ENCODE data around the gene PPA1. TPM values are rescaled to one million over a fixed set of nuclear protein-coding genes. Genes with fewer than 3 reads are reported as not detected.
"Not testable (repeated sequence)": the region's sequence is repeated elsewhere in the genome, so short reads cannot be mapped to it uniquely, and the experiment has no call there.

Gene PPA1
- total and polyA plus RNA-seq, 2 donors: 67.4 to 116 TPM

DNA sequence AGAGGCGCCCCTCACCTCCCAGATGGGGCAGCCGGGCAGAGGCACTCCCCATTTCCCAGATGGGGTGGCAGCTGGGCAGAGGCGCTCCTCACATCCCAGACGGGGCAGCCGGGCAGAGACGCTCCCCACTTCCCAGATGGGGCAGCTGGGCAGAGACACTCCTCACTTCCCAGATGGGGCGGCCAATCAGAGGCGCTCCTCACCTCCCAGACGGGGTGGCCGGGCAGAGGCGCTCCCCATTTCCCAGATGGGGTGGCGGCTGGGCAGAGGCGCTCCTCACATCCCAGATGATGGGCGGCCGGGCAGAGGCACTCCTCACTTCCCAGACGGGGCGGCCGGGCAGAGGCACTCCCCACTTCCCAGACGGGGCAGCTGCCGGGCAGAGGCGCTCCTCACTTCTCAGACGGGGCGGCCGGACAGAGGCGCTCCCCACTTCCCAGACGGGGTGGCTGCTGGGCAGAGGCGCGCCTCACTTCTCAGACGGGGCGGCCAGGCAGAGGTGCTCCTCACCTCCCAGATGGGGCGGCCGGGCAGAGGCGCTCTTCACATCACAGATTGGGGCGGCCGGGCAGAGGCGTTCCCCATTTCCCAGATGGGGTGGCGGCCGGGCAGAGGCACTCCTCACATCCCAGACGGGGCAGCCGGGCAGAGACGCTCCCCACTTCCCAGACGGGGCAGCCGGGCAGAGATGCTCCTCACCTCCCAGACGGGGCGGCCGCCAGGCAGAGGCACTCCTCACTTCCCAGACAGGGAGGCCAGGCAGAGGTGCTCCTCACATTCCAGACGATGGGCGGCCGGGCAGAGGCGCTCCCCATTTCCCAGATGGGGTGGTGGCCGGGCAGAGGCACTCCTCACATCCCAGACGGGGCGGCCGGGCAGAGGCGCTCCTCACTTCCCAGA, 6.1 kb upstream of the PPA1 start:
- not testable (repeated sequence) for H3K4me3 ChIP-seq (ENCODE audit: low read depth, low read length)
- WGBS: 95% methylated on average over 55 of the region's 55 CpGs

DNA sequence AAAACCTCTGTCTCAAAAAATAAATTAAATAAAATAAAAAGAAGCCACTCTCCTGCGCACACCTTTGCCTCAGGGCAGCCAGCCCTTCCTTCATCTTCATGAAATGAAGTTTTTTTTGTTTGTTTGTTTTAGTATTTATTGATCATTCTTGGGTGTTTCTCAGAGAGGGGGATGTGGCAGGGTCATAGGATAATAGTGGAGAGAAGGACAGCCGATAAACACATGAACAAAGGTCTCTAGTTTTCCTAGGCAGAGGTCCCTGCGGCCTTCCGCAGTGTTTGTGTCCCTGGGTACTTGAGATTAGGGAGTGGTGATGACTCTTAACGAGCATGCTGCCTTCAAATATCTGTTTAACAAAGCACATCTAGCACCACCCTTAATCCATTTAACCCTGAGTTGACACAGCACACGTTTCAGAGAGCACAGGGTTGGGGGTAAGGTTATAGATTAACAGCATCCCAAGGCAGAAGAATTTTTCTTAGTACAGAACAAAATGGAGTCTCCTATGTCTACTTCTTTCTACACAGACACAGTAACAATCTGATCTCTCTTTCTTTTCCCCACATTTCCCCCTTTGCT, 4.8 kb upstream of the PPA1 start:
- 81% methylated on average over 6 of the region's 6 CpGs for WGBS
- not testable (repeated sequence) for H3K4me1 ChIP-seq (ENCODE audit: insufficient read depth); DNase-seq (ENCODE audit: extremely low spot score); H3K27ac ChIP-seq (ENCODE audit: low read depth); H3K36me3 ChIP-seq (ENCODE audit: insufficient read depth); H3K4me3 ChIP-seq (ENCODE audit: low read depth, low read length)

More for the DNA sequence above, 6.1 kb upstream of the PPA1 start:
- H3K36me3 ChIP-seq (ENCODE audit: insufficient read depth); DNase-seq (ENCODE audit: extremely low spot score); H3K27ac ChIP-seq (ENCODE audit: low read depth); H3K4me1 ChIP-seq (ENCODE audit: insufficient read depth): not testable (repeated sequence)

DNA sequence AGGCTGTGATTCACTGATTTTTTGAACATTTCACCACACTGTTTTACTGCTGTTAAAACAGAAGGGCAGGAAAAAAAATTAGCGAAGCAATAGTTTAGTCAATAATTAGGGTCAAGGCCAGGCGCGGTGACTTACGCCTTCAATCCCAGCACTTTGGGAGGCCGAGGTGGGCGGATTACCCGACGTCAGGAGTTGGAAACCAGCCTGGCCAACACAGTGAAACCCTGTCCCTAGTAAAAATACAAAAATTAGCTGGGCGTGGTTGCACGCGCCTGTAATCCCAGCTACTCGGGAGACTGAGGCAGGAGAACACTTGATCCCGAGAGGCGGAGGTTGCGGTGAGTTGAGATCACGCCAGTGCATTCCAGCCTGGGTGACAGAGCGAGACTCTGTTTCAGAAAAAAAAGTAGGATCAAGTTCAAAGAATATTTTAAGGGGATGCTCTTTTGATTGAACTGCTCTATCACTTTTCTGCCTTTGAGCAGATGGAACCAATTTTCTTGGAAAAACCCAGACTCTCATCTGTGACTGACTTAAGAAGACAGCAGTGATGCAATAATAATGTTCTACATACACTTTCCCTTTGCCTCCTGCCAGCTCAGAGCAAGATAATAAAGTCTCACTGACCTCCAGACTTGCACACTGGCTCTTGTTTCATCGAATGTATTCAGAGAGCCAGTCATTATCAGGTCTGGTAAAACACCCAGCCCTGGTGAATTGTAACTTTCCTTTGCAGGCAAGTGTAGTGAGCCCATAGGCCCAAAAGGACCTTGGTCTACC, 1.6 kb upstream of the PPA1 start:
- Histone ChIP-seq H3K4me3 (ENCODE audit: low read depth, low read length) (no peak overlapping the region), H3K36me3 (ENCODE audit: insufficient read depth) (no peaks in the 10 kb centered on the region), H3K4me1 (ENCODE audit: insufficient read depth) (no peaks in the 10 kb centered on the region), H3K27ac (ENCODE audit: low read depth) (no peak overlapping the region)
- DNase-seq (ENCODE audit: extremely low spot score): no peak
- 80% methylated on average over 18 of the region's 18 CpGs for WGBS

DNA sequence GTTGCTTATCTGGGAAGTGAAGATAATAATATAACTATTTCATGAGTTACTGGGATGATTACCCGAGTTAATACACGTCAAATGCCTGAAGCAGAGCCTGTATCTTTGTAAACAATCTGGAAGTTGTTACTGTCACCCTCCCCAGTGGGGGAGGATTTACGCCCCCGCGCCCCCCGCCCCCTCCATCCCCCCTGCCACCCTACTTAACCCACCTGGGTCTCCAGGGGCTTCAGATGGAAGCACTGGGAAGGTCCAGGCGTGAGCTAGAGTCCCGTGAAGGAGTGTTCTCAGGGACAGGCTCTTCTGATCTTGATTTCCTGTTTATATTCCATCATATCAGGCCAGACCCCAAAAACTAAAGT, 691 bp upstream of the PPA1 start:
- DNase-seq (ENCODE audit: extremely low spot score): no peak
- no peak overlapping the region for H3K4me3 ChIP-seq (ENCODE audit: low read depth, low read length)
- no peaks in the 10 kb centered on the region for H3K4me1 ChIP-seq (ENCODE audit: insufficient read depth)
- H3K27ac ChIP-seq (ENCODE audit: low read depth): no peak overlapping the region
- H3K36me3 ChIP-seq (ENCODE audit: insufficient read depth): no peaks in the 10 kb centered on the region
- WGBS: 20% methylated on average over 8 of the region's 8 CpGs

DNA sequence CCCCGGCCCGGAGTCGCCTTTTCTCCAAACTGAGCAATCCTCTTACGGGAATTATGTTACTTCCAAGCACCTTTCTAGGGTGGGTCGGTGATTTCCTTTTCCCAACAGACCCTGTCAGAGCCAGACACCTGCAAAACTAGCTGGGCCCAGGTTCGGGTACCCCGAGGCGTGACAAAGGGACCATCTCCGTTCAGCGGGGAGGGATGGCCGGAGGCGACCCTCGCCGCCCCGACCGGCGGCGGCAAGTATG, 445 bp downstream of the PPA1 start:
- DNase-seq (ENCODE audit: extremely low spot score): no peak
- under 1% methylated on average over 18 of the region's 18 CpGs for WGBS
- no peaks in the 10 kb centered on the region for H3K36me3 ChIP-seq (ENCODE audit: insufficient read depth)
- H3K4me3 ChIP-seq (ENCODE audit: low read depth, low read length): peak overlapping the region; percentile 75
- peak overlapping the region; percentile 72 for H3K27ac ChIP-seq (ENCODE audit: low read depth)
- H3K4me1 ChIP-seq (ENCODE audit: insufficient read depth): peaks cover 2% of the 10 kb centered on the region

DNA sequence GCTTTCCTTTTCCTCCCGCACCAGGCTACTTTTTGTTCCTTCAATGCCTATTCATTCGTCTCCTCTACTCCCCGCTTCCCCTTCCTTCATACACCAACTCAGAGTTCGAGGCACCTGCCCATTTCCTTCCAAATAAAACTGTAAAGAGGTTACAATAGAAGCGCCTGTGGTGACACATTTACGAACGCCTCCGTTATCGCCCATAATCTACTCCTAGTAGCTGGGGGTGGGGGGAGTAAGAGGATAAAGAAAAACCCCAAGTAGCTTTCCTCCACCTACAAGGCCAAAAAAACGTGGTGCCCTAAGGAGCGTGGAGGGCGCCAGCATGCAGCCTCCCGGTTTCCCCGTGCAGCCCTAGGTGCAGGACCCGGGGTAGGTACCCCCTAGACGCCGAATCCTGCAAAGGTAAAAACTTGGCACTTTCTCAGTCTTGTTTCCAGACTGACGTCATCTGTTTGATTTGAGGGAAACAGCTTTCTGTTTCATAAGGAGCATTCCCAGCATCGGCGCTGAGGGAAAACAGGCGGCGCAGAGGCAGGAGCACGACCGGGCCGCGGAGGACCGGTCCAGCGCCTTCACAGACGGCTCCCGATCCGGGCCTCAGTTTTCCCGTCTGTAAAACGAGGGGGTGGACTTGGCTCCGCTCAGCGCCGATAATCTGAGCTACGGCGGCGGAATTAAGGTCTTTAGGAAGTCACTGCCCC, 922 bp downstream of the PPA1 start:
- Histone ChIP-seq H3K4me3 (ENCODE audit: low read depth, low read length) (peak overlapping the region; percentile 75), H3K4me1 (ENCODE audit: insufficient read depth) (peaks cover 2% of the 10 kb centered on the region), H3K36me3 (ENCODE audit: insufficient read depth) (no peaks in the 10 kb centered on the region), H3K27ac (ENCODE audit: low read depth) (no peak overlapping the region)
- 10% methylated on average over 39 of the region's 39 CpGs for WGBS
- no peak for DNase-seq (ENCODE audit: extremely low spot score)

DNA sequence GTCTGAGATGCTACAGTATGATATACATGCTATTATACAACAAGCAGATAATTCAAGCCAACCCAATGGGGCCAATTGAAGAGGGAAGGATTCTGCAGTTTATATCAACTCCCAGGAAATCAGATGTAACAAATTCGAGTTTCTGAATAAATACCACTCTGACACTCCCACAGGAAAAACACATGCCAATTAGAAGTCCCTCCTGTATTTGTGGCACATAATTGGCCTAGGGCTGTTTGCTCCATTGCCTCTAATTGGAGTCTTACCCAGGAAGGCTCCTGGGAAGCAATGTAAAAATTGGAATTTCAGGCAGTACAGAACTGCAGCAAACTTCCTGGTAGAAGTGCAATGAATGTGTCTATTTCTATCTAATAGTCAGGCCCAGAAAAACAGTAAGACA, 4.7 kb downstream of the PPA1 start:
- H3K36me3 ChIP-seq (ENCODE audit: insufficient read depth): no peaks in the 10 kb centered on the region
- H3K27ac ChIP-seq (ENCODE audit: low read depth): no peak overlapping the region
- peaks cover 2% of the 10 kb centered on the region for H3K4me1 ChIP-seq (ENCODE audit: insufficient read depth)
- no peak for DNase-seq (ENCODE audit: extremely low spot score)
- H3K4me3 ChIP-seq (ENCODE audit: low read depth, low read length): no peak overlapping the region
- WGBS: 63% methylated on average over 1 of the region's 1 CpG

DNA sequence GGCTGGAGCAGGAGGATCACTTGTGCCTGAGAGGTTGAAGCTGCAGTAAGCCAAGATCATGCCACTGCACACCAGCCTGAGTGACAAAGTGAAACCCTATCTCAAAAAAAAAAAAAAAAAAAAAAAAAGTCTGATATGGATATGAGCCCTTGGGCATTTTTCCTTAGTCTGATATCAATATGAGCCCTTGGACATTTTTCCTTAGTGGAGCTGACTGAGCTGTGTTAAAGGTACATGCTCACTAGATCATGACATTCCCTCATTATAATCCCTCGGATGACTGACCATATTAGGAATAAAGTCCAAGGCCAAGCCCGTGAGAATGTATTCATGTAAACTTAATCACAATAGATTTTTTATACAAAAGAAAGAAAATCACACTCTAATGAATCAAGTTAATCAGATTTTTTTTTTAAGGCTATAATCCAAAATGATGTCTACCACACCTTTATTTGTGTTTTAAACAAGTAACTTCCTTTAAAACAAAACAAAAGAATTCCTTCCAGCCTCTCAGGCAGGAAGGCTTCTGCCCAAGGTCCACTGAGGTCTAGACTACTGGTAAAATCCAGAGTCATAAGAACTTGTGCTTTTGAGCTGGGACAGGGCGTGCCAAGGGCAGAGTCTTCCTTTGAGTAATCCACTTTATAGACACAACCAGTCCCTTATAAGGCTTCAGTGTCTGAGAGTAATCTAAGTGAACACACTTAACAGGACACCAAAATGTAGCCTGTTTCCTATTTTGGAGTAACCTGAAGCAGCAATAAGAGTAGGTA, 5.5 kb downstream of the PPA1 start:
- WGBS: 76% methylated on average over 3 of the region's 3 CpGs
- no peak for DNase-seq (ENCODE audit: extremely low spot score)
- no peak overlapping the region for H3K27ac ChIP-seq (ENCODE audit: low read depth)

DNA sequence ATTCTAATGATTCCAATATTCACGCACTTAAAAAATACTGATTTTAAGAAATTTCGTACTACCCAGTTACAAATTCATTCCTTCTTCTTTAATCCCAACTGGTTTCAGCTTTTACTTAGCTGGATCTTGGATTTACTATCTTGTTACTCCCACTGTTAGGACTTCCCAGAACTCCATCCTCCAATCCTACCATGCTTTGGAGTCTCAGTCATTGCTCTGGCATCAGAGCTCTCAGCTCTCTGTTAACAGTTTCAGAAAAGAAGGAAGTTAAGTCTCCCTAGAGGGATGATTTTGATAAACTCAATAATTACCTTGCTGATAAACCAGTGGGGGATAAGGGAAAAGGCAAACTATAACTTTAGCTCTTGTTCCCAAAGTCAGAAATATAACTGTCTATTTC, 9.5 kb downstream of the PPA1 start:
- H3K27ac ChIP-seq (ENCODE audit: low read depth): no peak overlapping the region
- H3K4me1 ChIP-seq (ENCODE audit: insufficient read depth): peaks cover 2% of the 10 kb centered on the region
- DNase-seq (ENCODE audit: extremely low spot score): no peak
- no peak overlapping the region for H3K4me3 ChIP-seq (ENCODE audit: low read depth, low read length)
- WGBS: 91% methylated on average over 2 of the region's 2 CpGs
- no peaks in the 10 kb centered on the region for H3K36me3 ChIP-seq (ENCODE audit: insufficient read depth)

More for the DNA sequence above, 5.5 kb downstream of the PPA1 start:
- peaks cover 2% of the 10 kb centered on the region for H3K4me1 ChIP-seq (ENCODE audit: insufficient read depth)
- no peaks in the 10 kb centered on the region for H3K36me3 ChIP-seq (ENCODE audit: insufficient read depth)
- H3K4me3 ChIP-seq (ENCODE audit: low read depth, low read length): no peak overlapping the region

DNA sequence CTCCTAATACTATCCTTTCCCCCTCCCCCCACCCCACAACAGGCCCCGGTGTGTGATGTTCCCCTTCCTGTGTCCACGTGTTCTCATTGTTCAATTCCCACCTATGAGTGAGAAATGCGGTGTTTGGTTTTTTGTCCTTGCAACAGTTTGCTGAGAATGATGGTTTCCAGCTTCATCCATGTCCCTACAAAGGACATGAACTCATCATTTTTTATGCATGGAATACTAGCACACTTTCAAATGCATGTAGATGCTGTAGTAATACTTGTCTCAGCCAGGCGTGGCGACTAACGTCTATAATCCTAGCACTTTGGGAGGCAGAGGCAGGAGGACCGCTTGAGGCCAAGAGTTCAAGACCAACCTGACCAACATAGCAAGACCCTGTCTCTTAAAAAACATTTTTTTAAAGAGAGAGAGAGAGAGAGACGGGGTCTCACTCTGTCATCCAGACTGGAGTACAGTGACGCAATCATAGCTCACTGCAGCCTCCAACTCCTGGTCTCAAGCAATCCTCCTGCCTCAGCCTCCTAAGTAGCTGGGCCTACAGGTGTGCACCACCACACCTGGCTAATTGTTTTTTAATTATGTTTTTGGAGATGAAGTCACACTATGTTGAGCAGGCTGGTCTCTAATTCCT, 10.3 kb downstream of the PPA1 start:
- H3K4me3 ChIP-seq (ENCODE audit: low read depth, low read length); H3K4me1 ChIP-seq (ENCODE audit: insufficient read depth); DNase-seq (ENCODE audit: extremely low spot score); H3K36me3 ChIP-seq (ENCODE audit: insufficient read depth); H3K27ac ChIP-seq (ENCODE audit: low read depth): not testable (repeated sequence)
- WGBS: 82% methylated on average over 9 of the region's 9 CpGs

DNA sequence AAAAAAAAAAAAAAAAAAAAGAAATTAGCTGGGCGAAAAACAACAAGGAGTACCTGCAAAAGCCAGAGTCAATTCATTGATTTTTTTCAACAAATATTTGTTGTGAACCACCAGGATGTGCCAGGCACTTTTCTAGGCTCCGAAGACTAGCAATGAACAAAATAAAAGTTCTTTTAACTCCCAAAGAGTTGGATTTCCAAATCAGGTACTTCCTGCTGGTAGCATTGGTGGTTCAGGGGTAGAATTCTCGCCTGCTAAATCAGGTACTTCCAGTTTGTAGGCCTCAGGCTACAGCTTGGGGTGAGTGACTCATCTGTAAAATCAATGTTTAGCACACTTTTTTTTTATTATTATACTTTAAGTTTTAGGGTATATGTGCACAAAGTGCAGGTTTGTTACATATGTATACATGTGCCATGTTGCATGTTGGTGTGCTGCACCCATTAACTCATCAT, 10.9 kb downstream of the PPA1 start:
- no peaks in the 10 kb centered on the region for H3K4me1 ChIP-seq (ENCODE audit: insufficient read depth)
- no peak overlapping the region for H3K4me3 ChIP-seq (ENCODE audit: low read depth, low read length)
- no peak for DNase-seq (ENCODE audit: extremely low spot score)
- peaks cover 2% of the 10 kb centered on the region for H3K36me3 ChIP-seq (ENCODE audit: insufficient read depth)
- no peak overlapping the region for H3K27ac ChIP-seq (ENCODE audit: low read depth)
- WGBS: 88% methylated on average over 3 of the region's 3 CpGs

DNA sequence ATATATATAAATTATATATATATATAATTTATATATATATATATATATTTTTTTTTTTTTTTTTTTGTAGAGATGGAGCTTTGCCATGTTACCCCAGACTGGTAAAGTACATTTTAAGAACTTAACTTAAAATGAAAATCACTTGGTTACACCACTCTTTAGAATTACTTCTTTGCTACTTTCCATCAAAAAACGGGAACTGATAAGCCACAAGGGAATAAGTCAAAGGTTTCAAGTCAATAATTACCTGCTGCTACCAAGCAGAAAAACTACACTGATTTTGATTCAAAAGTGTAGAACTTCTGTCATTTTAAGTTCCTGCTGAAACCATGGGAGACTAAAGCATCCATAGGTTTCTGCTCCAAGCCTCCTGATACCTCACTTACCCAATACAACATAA, 12.2 kb downstream of the PPA1 start:
- Histone ChIP-seq H3K36me3 (ENCODE audit: insufficient read depth) (peaks cover 2% of the 10 kb centered on the region), H3K4me1 (ENCODE audit: insufficient read depth) (no peaks in the 10 kb centered on the region), H3K27ac (ENCODE audit: low read depth) (no peak overlapping the region), H3K4me3 (ENCODE audit: low read depth, low read length) (no peak overlapping the region)
- DNase-seq (ENCODE audit: extremely low spot score): no peak
- WGBS: 44% methylated on average over 1 of the region's 1 CpG
